PC-9 (cell line): ENCODE results near the gene YEATS2. TPM values are rescaled to one million over a fixed set of nuclear protein-coding genes. Genes with fewer than 3 reads are reported as not detected.
"Not testable (repeated sequence)": the region's sequence is repeated elsewhere in the genome, so short reads cannot be mapped to it uniquely, and the experiment has no call there.

Experiments used
- BruUV-seq: library from RNA; stranded (reverse); fragments of 400-500 nt; replicated peaks from 2 replicates; lab custom pipeline; 2021; lab: Mats Ljungman, UMichigan
- CTCF ChIA-PET: fragments of 300-600 bp; sonication (Branson Sonifier 250); formaldehyde crosslinking; loops from one replicate; lab custom pipeline; 2022; ENCODE audit warnings: antibody characterized with exemption; lab: Charles Lee
- POLR2A ChIA-PET: fragments of 300-600 bp; sonication (Branson Sonifier 250); formaldehyde crosslinking; loops from one replicate; lab custom pipeline; 2022; ENCODE audit warnings: antibody characterized with exemption; ENCODE audit not compliant: unreplicated experiment; lab: Charles Lee
- DNase-seq, 2 experiments: peaks; one replicate each; pipeline versions ENCODE4 v3.0.0 to v3.0.0-alpha.2; 2015 to 2022; ENCODE audit warnings: mixed read lengths in 1 of 2
- H2AFZ ChIP-seq: fragments of 200-600 bp; sonication (generic); 2 replicates; pipeline ENCODE4 v1.8.1; 2017; ENCODE audit warnings: antibody characterized with exemption
- H3F3A ChIP-seq: fragments of 200-600 bp; sonication (generic); 2 replicates; pipeline ENCODE4 v1.8.1; 2017; ENCODE audit warnings: antibody characterized with exemption, mild to moderate bottlenecking, low read depth; ENCODE audit not compliant: insufficient read depth
- H3K27ac ChIP-seq: fragments of 200-600 bp; sonication (generic); 2 replicates; pipeline ENCODE4 v1.6.1; 2016; ENCODE audit warnings: mixed run types
- H3K27me3 ChIP-seq: fragments of 200-600 bp; sonication (generic); 2 replicates; pipeline ENCODE4 v1.6.1; 2016; ENCODE audit warnings: low read depth, mixed run types; ENCODE audit not compliant: insufficient read depth
- H3K36me3 ChIP-seq: fragments of 200-600 bp; sonication (generic); 2 replicates; pipeline ENCODE4 v1.6.1; 2016; ENCODE audit warnings: low read depth, mixed run types
- H3K4me1 ChIP-seq: fragments of 200-600 bp; sonication (generic); replicated peaks from 2 replicates; pipeline ENCODE4 v1.6.1; 2016; ENCODE audit warnings: mixed run types; ENCODE audit not compliant: insufficient read depth
- H3K4me2 ChIP-seq: fragments of 200-600 bp; sonication (generic); 2 replicates; pipeline ENCODE4 v1.6.1; 2017; ENCODE audit warnings: mixed run types
- H3K4me3 ChIP-seq: fragments of 200-600 bp; sonication (generic); 2 replicates; pipeline ENCODE4 v1.6.1; 2016; ENCODE audit warnings: mixed run types
- H3K79me2 ChIP-seq: fragments of 200-600 bp; sonication (generic); 2 replicates; pipeline ENCODE4 v1.6.1; 2017; ENCODE audit warnings: low read depth, mixed run types
- H3K9me2 ChIP-seq: fragments of 200-600 bp; sonication (generic); 2 replicates; pipeline ENCODE4 v1.8.1; 2017; ENCODE audit warnings: mild to moderate bottlenecking; ENCODE audit not compliant: insufficient read depth
- H3K9me3 ChIP-seq: fragments of 200-600 bp; sonication (generic); 2 replicates; pipeline ENCODE4 v1.8.1; 2016; ENCODE audit warnings: low read depth; ENCODE audit not compliant: insufficient read depth
- H4K20me1 ChIP-seq: fragments of 200-600 bp; sonication (generic); 2 replicates; pipeline ENCODE4 v1.8.1; 2017; ENCODE audit not compliant: insufficient read depth
- CTCF ChIP-seq: fragments of 200-600 bp; sonication (generic); conservative IDR thresholded peaks from 2 replicates; pipeline ENCODE4 v1.6.1; 2017; ENCODE audit warnings: mixed run types, antibody characterized with exemption, mild to moderate bottlenecking, moderate library complexity
- EZH2 ChIP-seq: fragments of 200-600 bp; sonication (generic); IDR thresholded peaks from 2 replicates; pipeline ENCODE4 v1.8.0; 2017; ENCODE audit warnings: antibody characterized with exemption, low read depth
- intact Hi-C: fragments of 100-400 bp; cut with micrococcal nuclease; formaldehyde crosslinking; loops from one replicate; pipeline ENCODE4 v1.10.0; 2022; ENCODE audit not compliant: unreplicated experiment
- total RNA-seq: library from RNA; stranded (reverse); gene quantifications from 2 replicates; pipeline ENCODE4 v1.2.3, GENCODE V29; 2021

The YEATS2 gene
- total RNA-seq, 1 experiment from 2014 or later = 37.2 TPM

- H3K9me2 ChIP-seq = no peaks in the 10 kb centered on the region
- H3K4me3 ChIP-seq = peak overlapping the region; percentile 70
- H3K4me2 ChIP-seq = peak overlapping the region; percentile 91
- ChIA-PET CTCF (no interaction called here), POLR2A (no interaction called here)
- peaks cover 62% of the 10 kb centered on the region for H3K79me2 ChIP-seq
- H4K20me1 ChIP-seq = 0 out of 2 replicates have a peak, but pooled peaks cover 4% of the 10 kb centered on the region
- peaks cover 22% of the 10 kb centered on the region for H3K4me1 ChIP-seq
- TF ChIP-seq EZH2 (no peak), CTCF (no peak)
- H3K36me3 ChIP-seq = no peaks in the 10 kb centered on the region
- no peak overlapping the region; the same call in 1 of the 2 replicates for H2AFZ ChIP-seq
- H3F3A ChIP-seq = no peaks in the 10 kb centered on the region
- intact Hi-C loops = no loop called here
- H3K9me3 ChIP-seq = no peaks in the 10 kb centered on the region
- H3K27me3 ChIP-seq = no peaks in the 10 kb centered on the region
- DNase-seq = peak in 1 of 2 experiments; percentile 28
- no TSS peak for BruUV-seq
- H3K27ac ChIP-seq = no peak overlapping the region
These were observed 1.8 kb downstream of the YEATS2 start for GRCh38 chr3:183699238-183699947.

DNA sequence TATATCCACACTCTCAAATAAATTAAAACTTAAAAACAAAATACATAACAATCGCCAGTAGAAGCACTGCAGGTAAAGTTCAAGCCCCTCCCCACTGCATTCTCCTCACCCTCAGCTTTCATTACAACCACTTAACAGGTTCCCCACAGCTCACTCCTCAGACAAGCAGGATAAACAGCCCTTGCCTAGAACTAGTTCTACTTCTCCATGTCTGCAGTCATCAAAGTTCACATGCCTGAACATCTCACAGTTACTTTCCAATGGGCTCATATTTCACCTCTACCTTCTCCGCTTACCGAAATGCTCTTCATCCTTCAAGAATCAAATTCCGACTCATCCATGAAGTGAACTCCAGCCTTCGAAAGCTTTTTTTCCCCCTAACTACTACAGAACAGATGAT is 4.1 kb downstream of the YEATS2 start:
- H4K20me1 ChIP-seq = 0 out of 2 replicates have a peak, but pooled peaks cover 7% of the 10 kb centered on the region
- POLR2A ChIA-PET = no interaction called here
- no peak for TF ChIP-seq EZH2
- no peak for TF ChIP-seq CTCF
- no peak overlapping the region for H3K4me3 ChIP-seq
- H3K27ac ChIP-seq = no peak overlapping the region
- intact Hi-C loops = no loop called here
- H3K9me3 ChIP-seq = no peaks in the 10 kb centered on the region
- peaks cover 85% of the 10 kb centered on the region for H3K79me2 ChIP-seq
- H3K4me2 ChIP-seq = no peak overlapping the region
- no peaks in the 10 kb centered on the region for H3K9me2 ChIP-seq
- CTCF ChIA-PET = no interaction called here
- BruUV-seq = no TSS peak
- no peaks in the 10 kb centered on the region for H3F3A ChIP-seq
- no peaks in the 10 kb centered on the region for H3K27me3 ChIP-seq
- peaks cover 22% of the 10 kb centered on the region for H3K4me1 ChIP-seq
- H2AFZ ChIP-seq = no peak overlapping the region
- no peak for DNase-seq
- H3K36me3 ChIP-seq = no peaks in the 10 kb centered on the region

DNA sequence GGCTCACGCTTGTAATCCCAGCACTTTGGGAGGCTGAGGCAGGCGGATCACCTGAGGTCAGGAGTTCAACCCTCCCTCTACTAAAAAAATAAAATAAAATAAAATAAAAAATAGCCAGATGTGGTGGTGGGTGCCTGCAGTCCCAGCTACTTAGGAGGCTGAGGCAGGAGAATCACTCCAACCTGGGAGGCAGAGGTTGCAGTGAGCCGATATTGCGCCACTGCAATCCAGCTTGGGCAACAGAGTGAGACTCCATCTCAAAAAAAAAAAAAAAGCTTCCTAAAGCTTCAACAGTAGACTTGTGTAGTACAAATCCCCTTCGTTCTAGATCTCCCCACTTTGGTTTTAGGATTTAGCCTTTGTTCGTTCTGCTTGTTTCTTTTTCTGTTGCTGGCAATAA is 6.3 kb downstream of the YEATS2 start:
- H3K4me2 ChIP-seq, H3K27me3 ChIP-seq, H3K4me3 ChIP-seq, H3K9me2 ChIP-seq, H3K9me3 ChIP-seq, DNase-seq, intact Hi-C loops, H3K27ac ChIP-seq, CTCF ChIA-PET, BruUV-seq, POLR2A ChIA-PET, H3K36me3 ChIP-seq, H3F3A ChIP-seq, H2AFZ ChIP-seq: not testable (repeated sequence)
- peaks cover 94% of the 10 kb centered on the region for H3K79me2 ChIP-seq
- H4K20me1 ChIP-seq = peaks cover 10% of the 10 kb centered on the region; the same call in 1 of the 2 replicates
- peaks cover 14% of the 10 kb centered on the region for H3K4me1 ChIP-seq
